AG09309 (cell line): ENCODE measurements around the gene KBTBD2.

ENCODE experiments used
- DNase-seq: peaks from one replicate; pipeline ENCODE4 v3.0.0-alpha.2; 2010; ENCODE audit warnings: low read depth
- H3K4me3 ChIP-seq: 2 replicates; pipeline ENCODE4 v1.5.1; 2011; ENCODE audit warnings: mild to moderate bottlenecking, low read depth, low read length, moderate library complexity; ENCODE audit not compliant: control insufficient read depth
- TF ChIP-seq, protein P1 (sequence below): IDR thresholded peaks from 2 replicates; pipeline ENCODE4 v1.5.1; 2011; ENCODE audit warnings: mild to moderate bottlenecking, low read depth, low read length, inconsistent platforms; ENCODE audit not compliant: insufficient read depth, control insufficient read depth; ENCODE audit errors: missing control alignments

KBTBD2 gene

DNA sequence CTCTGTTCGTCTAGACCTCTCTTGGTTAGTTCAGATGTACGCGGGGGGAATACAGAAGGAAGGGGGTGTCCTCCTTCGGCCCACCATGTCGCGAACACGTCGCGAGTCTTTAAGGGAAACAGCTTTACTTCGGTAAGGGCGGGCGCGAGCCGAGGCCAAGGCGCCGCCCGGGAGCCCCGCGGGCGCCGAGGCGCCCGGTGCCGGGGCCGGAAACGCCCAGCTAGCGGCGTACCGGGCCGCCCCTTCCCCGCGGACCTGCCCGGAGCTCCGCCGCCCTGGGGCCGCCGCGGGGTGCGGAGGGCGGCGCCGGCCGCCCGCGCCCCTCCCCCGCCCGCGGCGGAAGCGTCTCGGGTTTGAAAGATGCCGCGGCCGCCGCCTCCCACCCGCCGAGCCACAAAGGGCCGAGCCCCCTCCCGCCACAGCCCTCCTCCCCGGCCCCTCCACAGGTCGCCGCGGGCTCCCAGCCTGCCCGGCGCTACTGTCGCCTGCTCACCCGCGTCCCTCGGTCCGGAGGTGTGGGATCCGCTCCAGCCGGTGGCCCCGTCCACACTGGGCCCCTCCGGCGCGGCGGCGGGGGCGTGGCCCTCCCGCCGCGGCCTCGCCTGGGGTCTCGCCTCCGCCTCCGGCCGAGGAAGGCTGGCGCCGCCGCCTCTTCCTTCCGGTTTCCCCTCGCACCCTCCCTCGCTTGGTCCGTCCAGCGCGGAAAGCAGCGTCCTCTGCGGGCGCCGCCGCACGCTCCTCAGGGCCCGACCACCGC lies at the start of gene KBTBD2:
Gene KBTBD2 (minus strand): TSS at position 718 of the 757 bp plus-strand sequence. CDS start 12,156 bp downstream, outside the sequence.
- peak within 1 kb of the TSS; percentile 73 for H3K4me3 ChIP-seq
- TF ChIP-seq, protein P1, sequence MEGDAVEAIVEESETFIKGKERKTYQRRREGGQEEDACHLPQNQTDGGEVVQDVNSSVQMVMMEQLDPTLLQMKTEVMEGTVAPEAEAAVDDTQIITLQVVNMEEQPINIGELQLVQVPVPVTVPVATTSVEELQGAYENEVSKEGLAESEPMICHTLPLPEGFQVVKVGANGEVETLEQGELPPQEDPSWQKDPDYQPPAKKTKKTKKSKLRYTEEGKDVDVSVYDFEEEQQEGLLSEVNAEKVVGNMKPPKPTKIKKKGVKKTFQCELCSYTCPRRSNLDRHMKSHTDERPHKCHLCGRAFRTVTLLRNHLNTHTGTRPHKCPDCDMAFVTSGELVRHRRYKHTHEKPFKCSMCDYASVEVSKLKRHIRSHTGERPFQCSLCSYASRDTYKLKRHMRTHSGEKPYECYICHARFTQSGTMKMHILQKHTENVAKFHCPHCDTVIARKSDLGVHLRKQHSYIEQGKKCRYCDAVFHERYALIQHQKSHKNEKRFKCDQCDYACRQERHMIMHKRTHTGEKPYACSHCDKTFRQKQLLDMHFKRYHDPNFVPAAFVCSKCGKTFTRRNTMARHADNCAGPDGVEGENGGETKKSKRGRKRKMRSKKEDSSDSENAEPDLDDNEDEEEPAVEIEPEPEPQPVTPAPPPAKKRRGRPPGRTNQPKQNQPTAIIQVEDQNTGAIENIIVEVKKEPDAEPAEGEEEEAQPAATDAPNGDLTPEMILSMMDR: no peak
- DNase-seq: no peak

DNA sequence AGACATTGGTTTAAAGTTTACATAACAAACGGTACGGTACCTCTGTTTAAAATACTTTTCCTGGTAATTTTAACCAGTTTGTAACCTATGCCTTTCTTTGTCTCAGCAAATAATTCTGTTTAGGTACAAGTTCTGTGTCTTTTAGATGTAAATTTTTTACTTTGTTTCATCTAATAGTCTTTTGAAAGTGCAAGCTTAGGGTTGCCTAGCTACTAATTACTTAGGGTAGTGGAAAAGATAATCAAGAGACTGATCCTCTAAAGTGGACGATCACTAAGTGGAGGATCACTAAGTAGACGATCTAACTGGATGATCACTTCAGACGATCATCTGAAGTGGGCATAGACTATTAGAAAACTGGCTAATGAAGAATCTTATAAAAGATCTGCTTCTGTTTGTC lies 49.6 kb upstream of the KBTBD2 start:
- no peak for DNase-seq
- TF ChIP-seq, protein P1: no peak
- H3K4me3 ChIP-seq: peak overlapping the region; percentile 93

DNA sequence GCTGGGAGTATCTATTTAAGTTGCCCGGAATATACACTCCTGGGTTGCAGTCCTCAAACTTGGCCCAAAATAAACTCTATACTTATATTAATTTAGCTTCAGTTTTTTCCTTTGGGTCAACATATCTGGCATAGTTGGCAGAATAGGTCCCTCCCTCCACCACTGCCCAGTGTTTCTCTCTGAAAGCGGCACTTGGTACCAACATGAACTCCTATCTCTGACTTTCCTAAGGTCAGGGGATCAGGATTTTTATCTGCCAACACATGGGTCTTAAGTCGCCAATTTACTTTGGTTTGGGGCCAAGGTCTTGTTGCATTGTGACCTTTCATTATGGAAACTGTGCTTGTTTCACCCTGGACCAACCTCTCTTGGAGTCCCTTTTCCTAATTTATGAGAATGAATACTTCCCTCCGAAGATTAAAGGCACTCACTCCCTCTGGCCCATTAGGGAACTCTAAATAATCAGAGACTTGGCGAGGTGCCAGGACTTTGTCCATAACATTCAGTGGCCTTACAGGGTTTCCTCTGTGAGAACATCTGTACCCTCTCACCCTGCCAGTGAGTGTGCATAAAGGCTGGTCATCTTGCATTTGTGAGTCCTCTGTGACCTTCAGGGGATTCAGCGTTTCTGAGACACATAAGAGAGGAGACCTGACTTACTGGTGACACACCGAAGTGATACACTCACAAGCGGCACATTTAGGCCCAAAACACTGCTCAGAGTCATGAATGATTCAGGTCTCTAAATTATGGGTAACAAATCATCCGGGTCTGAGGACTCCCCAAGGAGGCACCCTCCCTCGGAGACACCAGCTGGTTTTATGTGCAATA lies 46.0 kb upstream of the KBTBD2 start:
- DNase-seq: no peak
- no peak overlapping the region for H3K4me3 ChIP-seq
- TF ChIP-seq, protein P1: no peak

DNA sequence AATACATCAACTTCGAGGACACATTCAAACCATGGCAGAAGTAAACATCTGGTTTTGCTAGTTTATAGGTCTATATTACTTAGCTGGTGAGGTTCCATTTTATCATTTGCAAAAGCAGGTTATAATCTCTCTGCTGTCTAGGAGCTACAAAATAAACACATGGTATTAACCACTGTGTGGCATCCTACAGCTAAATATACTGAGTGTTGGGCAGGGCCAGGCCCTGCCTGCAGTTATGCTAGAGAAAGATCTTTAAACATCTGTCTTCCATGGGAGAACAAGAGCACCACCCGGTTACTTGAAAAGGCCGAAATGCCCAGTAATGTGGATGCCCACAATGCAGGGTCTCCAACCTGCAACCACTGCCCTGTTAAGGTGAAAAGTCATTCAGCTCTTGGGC lies 45.1 kb upstream of the KBTBD2 start:
- TF ChIP-seq, protein P1: no peak
- DNase-seq: no peak
- H3K4me3 ChIP-seq: no peak overlapping the region

DNA sequence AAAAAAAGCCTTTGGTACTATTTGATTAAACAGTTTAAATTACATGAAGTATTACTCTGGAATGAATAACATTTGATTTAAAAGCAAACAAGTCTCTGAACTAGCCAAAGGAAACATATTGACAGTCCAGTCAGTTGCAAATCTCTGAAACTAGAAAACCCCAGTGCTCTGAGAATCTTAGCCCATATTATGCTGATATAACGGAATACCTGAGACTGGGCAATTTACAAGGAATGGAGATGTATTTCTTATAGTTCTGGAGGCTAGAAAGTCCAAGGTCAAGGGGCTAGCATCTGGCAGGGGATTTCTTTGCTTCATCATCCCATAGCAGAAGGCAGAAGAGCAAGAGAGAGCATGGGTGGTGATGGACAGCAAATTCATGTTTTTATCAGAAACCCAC lies 44.0 kb upstream of the KBTBD2 start:
- TF ChIP-seq, protein P1: no peak
- no peak overlapping the region for H3K4me3 ChIP-seq
- DNase-seq: no peak

DNA sequence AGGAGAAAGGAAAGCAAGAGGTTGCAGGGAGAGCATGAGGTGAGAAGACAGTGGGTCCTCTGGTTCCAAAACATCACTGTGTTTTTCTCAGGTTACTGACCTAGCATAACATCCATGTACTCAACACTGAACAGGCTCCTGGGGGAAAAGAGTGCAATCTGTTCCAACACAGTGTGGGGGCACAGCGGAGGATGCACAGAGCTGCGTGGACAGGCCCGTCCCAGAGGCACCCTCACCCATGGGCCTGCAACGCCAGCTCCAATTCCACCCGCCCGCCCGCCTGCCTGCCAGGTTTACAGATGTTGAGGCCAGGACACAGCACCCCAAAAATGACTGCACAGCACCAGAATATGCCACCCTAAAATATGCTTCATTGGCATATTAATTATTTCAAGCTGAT lies 38.8 kb upstream of the KBTBD2 start:
- no peak overlapping the region for H3K4me3 ChIP-seq
- DNase-seq: no peak
- TF ChIP-seq, protein P1: no peak
